SU-DHL-6 (cell line): Measurements from ENCODE around the gene NDUFC1.

ENCODE experiments used
- H2AFZ ChIP-seq: fragments of 200-600 bp; sonication (generic); 2 replicates; pipeline ENCODE4 v1.6.1; 2014; ENCODE audit warnings: low read depth, mild to moderate bottlenecking, moderate library complexity, mixed read lengths, antibody characterized with exemption, low read length; ENCODE audit not compliant: severe bottlenecking
- H3F3A ChIP-seq: fragments of 200-600 bp; shearing (Covaris generic); 2 replicates; pipeline ENCODE4 v1.6.0; 2016; ENCODE audit warnings: antibody characterized with exemption, mild to moderate bottlenecking; ENCODE audit not compliant: insufficient read depth
- H3K27ac ChIP-seq: fragments of 200-600 bp; sonication (generic); 2 replicates; pipeline ENCODE4 v1.5.1; 2016; ENCODE audit warnings: low read depth, mild to moderate bottlenecking, low read length, moderate library complexity, mixed read lengths
- H3K27me3 ChIP-seq: fragments of 200-600 bp; sonication (generic), shearing (Covaris generic); 2 replicates; pipeline ENCODE4 v1.6.0; 2014; ENCODE audit warnings: mild to moderate bottlenecking, low read length
- H3K36me3 ChIP-seq: fragments of 200-600 bp; sonication (generic); 2 replicates; pipeline ENCODE4 v1.6.1; 2014; ENCODE audit warnings: mild to moderate bottlenecking, low read length, mixed read lengths
- H3K4me2 ChIP-seq: fragments of 300-600, 200-600 bp; shearing (Covaris generic), sonication (generic); 2 replicates; pipeline ENCODE4 v1.6.0; 2014; ENCODE audit warnings: low read length, low read depth, mild to moderate bottlenecking; ENCODE audit not compliant: poor library complexity, severe bottlenecking
- H3K4me3 ChIP-seq: fragments of 200-600 bp; sonication (generic); 2 replicates; pipeline ENCODE4 v1.5.1; 2014; ENCODE audit warnings: antibody characterized with exemption, low read length, mild to moderate bottlenecking, mixed read lengths; ENCODE audit not compliant: insufficient read depth, poor library complexity, severe bottlenecking
- H3K79me2 ChIP-seq: fragments of 200-600 bp; sonication (generic); 2 replicates; pipeline ENCODE4 v1.6.1; 2014; ENCODE audit warnings: mild to moderate bottlenecking, low read length, moderate library complexity; ENCODE audit not compliant: insufficient read depth
- H3K9ac ChIP-seq: fragments of 200-600 bp; sonication (generic); 2 replicates; pipeline ENCODE4 v1.7.0; 2014; ENCODE audit warnings: mild to moderate bottlenecking, low read length
- H3K9me2 ChIP-seq: fragments of 200-600 bp; sonication (generic); replicated peaks from 2 replicates; pipeline ENCODE4 v1.6.1; 2014; ENCODE audit warnings: low read length; ENCODE audit not compliant: insufficient read depth
- H3K9me3 ChIP-seq: fragments of 200-600 bp; sonication (generic); 2 replicates; pipeline ENCODE4 v1.6.1; 2014; ENCODE audit warnings: low read length, mixed read lengths; ENCODE audit not compliant: insufficient read depth
- H4K20me1 ChIP-seq: fragments of 200-600 bp; sonication (generic); 2 replicates; pipeline ENCODE4 v1.6.1; 2014; ENCODE audit warnings: low read depth, mild to moderate bottlenecking, antibody characterized with exemption, low read length, moderate library complexity, mixed read lengths
- CTCF ChIP-seq: fragments of 200-600 bp; sonication (generic); IDR thresholded peaks from one replicate; pipeline ENCODE4 v1.5.1; 2017; ENCODE audit warnings: antibody characterized with exemption, mild to moderate bottlenecking, low read length, moderate library complexity; ENCODE audit not compliant: insufficient read depth, poor library complexity, severe bottlenecking
- EZH2phosphoT487 ChIP-seq: fragments of 200-600 bp; sonication (generic), shearing (Covaris generic); conservative IDR thresholded peaks from 2 replicates; pipeline ENCODE4 v1.6.1; 2018; ENCODE audit warnings: mild to moderate bottlenecking, antibody characterized with exemption, low read length, moderate library complexity, mixed read lengths

NDUFC1 gene

DNA sequence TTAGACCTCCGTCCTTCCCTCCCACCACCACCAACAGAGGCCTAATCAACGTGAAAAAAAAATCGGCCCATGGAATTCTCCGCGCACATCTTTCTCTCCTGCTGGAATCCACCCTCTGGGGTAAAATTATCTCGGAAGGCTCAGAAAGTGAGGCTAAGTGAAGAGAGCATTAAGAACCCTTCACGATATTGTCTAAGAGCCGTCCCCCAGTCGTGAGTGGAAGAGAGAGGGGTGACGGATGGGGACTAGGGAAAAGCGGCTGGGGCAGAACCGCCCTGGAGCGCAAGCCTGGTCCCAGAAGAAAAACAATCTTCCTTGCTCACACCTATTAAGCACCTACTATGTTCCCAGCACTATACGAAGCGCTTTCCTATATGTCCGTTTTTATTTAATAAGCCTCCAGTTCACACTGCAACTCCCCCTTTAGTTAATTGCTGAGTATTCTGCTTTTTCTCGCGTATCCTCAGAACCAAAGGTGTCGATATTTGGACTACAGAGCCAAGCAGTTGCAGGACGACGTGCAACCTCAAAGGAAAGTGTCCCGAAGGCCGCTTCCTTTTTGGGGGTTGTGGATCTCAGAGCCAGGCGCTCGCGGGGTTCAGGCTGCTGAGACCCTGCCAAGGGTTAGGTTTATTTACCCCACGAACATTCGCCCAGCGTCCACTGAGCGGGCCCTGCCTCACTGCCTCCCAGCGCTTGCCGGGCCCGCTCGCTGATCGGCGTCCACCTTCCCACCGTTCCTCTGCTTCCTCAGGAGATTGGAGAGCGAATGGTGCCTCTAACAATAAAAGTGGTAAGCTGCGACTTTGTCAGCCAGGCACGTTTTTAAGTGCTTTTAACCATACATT lies 23.1 kb downstream of the NDUFC1 start:
- Histone ChIP-seq H2AFZ (no peak overlapping the region), H3K9me2 (no peaks in the 10 kb centered on the region), H3K36me3 (no peaks in the 10 kb centered on the region), H4K20me1 (no peaks in the 10 kb centered on the region), H3K9ac (no peak overlapping the region), H3K9me3 (no peaks in the 10 kb centered on the region), H3K27ac (no peak overlapping the region), H3F3A (no peaks in the 10 kb centered on the region), H3K27me3 (no peaks in the 10 kb centered on the region), H3K79me2 (no peaks in the 10 kb centered on the region), H3K4me2 (peak overlapping the region; percentile 34), H3K4me3 (no peak overlapping the region)
- no peak for TF ChIP-seq EZH2phosphoT487
- no peak for TF ChIP-seq CTCF

- H3K9me3 ChIP-seq = no peaks in the 10 kb centered on the region
Measured at GRCh38 chr4:139278485-139278884, 23.8 kb downstream of the NDUFC1 start.

DNA sequence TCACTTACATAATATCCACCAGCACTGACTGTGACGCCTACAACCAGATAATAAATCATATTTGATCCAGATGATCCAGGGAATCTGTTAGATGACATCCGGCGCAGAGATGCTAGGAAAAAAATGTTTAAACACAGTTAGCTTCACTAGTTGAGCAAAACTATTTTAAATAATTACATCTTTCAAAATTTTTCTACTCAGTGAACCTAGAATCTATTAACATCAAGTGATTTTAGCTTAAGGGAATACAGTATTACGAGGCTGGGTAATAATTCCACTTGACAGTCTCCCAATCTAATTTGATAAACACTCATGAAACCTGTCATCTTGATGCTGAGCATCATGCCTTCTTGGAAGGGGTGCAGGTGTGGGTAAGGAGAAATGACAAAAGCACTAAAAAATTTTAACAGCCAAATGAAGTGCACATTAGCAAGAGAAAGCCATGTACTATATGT lies 27.0 kb downstream of the NDUFC1 start:
- Histone ChIP-seq H3K36me3 (no peaks in the 10 kb centered on the region), H3K27me3 (no peaks in the 10 kb centered on the region), H3K9me2 (no peaks in the 10 kb centered on the region), H4K20me1 (no peaks in the 10 kb centered on the region), H2AFZ (no peak overlapping the region), H3K4me2 (no peak overlapping the region), H3K4me3 (no peak overlapping the region), H3K9ac (no peak overlapping the region), H3F3A (no peaks in the 10 kb centered on the region), H3K79me2 (no peaks in the 10 kb centered on the region), H3K9me3 (no peaks in the 10 kb centered on the region), H3K27ac (no peak overlapping the region)
- TF ChIP-seq EZH2phosphoT487 (no peak), CTCF (no peak)

More at GRCh38 chr4:139278485-139278884, 23.8 kb downstream of the NDUFC1 start:
- TF ChIP-seq EZH2phosphoT487 (no peak), CTCF (no peak)
- H3K4me2 ChIP-seq = no peak overlapping the region
- H3K36me3 ChIP-seq = no peaks in the 10 kb centered on the region
- H3K27me3 ChIP-seq = no peaks in the 10 kb centered on the region
- H2AFZ ChIP-seq = no peak overlapping the region
- no peaks in the 10 kb centered on the region for H4K20me1 ChIP-seq
- no peak overlapping the region for H3K9ac ChIP-seq
- H3K79me2 ChIP-seq = no peaks in the 10 kb centered on the region
- H3K27ac ChIP-seq = no peak overlapping the region
- no peaks in the 10 kb centered on the region for H3K9me2 ChIP-seq
- no peak overlapping the region for H3K4me3 ChIP-seq
- no peaks in the 10 kb centered on the region for H3F3A ChIP-seq
